GM10266 (cell line): ENCODE results near the gene ATXN2.

Experiments
- DNase-seq: peaks from one replicate; pipeline ENCODE4 v3.0.0; 2012; ENCODE audit errors: extremely low spot score
- CTCF ChIP-seq: IDR thresholded peaks from 2 replicates; pipeline ENCODE4 v1.5.1; 2012; ENCODE audit warnings: mild to moderate bottlenecking, low read depth; ENCODE audit not compliant: control insufficient read depth, insufficient read depth; ENCODE audit errors: missing control alignments

ATXN2 gene

GRCh38 chr12:111408686-111409402, 190.3 kb downstream of the ATXN2 start:
- no peak for DNase-seq
- TF ChIP-seq CTCF, result no peak

GRCh38 chr12:111408116-111408440, 191.0 kb downstream of the ATXN2 start:
- no peak for DNase-seq

DNA sequence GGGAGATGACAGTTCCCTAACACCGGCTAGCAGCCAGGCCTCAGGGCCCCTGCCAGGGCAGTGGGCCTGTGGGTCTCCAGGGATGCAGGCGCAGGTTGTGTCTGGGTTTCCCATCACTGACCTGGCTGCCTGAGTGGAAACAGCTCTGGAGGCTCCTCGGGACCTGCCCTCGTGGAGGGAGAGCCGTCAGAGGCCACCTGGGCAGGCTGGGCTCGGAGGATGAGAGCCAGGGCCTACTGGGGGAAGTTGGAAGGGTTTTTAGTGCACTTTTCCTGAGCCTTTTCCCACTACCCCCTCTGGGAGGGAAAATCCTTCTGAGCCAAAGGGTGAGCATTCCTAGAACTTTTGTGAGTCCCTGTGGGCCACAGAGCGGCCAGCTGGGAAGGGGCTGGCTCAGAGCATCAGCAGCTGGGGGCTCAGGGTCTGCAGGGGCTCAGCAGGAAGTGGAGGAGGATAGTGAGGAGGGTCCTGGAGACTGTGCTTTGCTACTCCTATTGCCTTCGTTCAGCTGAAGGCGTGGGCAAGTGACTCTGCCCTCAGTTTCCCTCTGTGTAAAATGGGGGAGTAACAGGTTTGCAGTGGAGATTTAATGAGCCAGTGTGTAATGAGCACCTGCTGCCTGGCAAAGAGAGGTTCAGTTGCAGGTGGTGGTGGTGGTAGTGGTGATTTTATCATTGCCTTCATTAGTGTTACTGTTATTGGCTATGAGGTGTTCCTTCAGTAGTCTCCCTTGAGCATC, 191.6 kb downstream of the ATXN2 start:
- no peak for DNase-seq
- no peak for TF ChIP-seq CTCF

More at GRCh38 chr12:111408116-111408440, 191.0 kb downstream of the ATXN2 start:
- TF ChIP-seq CTCF, result no peak

DNA sequence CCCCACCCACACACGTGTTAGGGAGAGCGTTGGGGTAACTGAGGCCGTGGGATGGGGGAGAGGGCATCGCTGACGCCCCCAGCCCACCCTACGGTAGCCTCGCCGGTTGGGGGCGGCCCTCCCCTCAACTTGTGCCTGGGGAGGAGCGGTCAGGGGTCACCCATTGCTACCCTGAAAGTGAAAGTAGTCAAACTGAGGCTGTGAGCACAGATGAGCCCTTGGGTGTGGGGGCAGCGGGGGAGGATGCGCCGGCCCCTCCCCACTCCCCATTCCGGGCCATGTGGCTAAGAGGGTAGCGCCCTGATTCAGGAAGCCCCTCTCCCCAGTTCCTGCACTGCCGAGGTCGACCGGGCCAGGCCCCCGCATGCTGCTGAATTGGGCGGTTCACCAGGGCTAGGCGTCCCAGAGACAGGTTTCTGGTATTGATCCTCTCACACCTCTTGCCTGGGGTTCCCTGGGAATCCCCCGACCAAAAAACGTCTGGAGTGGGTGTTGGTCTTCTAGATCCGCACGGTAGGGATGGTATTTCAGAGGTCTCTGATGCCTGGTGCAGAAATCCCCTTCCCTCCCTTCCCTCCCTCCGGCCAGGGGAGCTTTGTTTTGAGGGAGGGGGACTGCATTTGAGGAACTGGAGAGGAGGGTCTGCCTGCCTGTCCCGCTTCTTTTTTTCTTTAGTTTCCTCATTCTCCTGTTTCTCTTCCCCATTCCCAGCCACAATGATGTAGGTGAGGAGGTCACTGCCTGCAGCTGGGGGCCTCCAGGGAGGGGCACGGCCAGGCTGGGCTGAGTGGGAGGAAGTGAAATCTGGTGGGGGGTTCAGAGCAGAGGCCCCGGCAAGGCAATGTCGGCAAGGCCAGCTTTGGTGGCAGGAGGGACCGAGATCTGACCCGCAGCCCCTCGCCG, 192.4 kb downstream of the ATXN2 start:
- peak; percentile 65 for DNase-seq
- TF ChIP-seq CTCF, result no peak

DNA sequence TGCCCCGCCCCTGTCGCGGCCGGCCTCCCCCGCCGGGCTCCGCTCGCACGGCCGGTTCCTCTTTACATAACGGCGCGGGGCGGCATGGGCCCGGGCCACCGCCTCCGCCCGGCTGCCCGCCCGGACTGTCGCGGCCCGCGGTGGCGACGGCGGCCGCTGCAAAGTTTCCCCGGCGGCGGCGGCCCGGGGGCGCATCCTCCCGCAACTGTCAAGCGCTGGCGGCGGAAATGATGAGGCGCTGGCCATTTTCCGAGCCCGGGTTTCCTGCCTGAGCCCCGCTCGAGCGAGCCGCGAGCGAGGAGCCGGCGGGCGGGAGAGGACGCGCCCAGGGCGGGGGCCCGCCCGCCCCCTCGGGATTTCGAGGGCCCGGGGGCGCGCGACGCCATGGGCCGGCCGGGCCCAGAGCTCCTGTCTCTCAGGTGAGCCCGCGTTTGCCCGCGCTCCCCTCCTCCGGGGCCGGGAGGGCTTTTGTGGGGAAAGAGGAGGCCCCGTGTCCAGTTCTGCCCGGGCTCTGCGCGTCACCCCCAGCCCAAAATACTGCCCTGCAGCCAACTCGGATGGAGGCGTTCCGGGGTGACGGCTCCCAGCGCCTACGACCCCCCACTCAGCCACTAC, 193.1 kb downstream of the ATXN2 start, which contains the start of gene SH2B3:
TSS of gene SH2B3 (plus strand) at position 65 of the 615 bp plus-strand sequence. CDS start 12,223 bp downstream, outside the sequence.
- DNase-seq, result no peak

More for the DNA sequence above, 193.1 kb downstream of the ATXN2 start, which contains the start of gene SH2B3:
- no peak for TF ChIP-seq CTCF
